GM11168 (cell line): ENCODE results near the gene ECI1.
"Not testable (repeated sequence)": the region's sequence is repeated elsewhere in the genome, so short reads cannot be mapped to it uniquely, and the experiment has no call there.

Experiments
- in situ Hi-C: fragments of 300-500 bp; cut with MboI; formaldehyde crosslinking; loops from one replicate; pipeline ENCODE4 v1.12.0; 2022; ENCODE audit warnings: low sequenced_read_pairs; ENCODE audit not compliant: unreplicated experiment

Gene ECI1

GRCh38 chr16:2280981-2281542, 29.7 kb upstream of the ECI1 start:
- in situ Hi-C loops, result no loop called here

GRCh38 chr16:2280461-2280860, 29.1 kb upstream of the ECI1 start:
- in situ Hi-C loops, result no loop called here

GRCh38 chr16:2278956-2279800, 27.8 kb upstream of the ECI1 start:
- in situ Hi-C loops, result no loop called here

GRCh38 chr16:2278272-2278608, 26.9 kb upstream of the ECI1 start:
- in situ Hi-C loops, result no loop called here

GRCh38 chr16:2277466-2278271, 26.3 kb upstream of the ECI1 start:
- in situ Hi-C loops, result no loop called here

- in situ Hi-C loops, result no loop called here
These were observed 25.2 kb upstream of the ECI1 start for GRCh38 chr16:2276368-2277195.

- in situ Hi-C loops, result no loop called here
These were observed 24.3 kb upstream of the ECI1 start for GRCh38 chr16:2275476-2276367.

- in situ Hi-C loops, result no loop called here
These were observed 22.5 kb upstream of the ECI1 start for GRCh38 chr16:2273931-2274330.

- in situ Hi-C loops, result no loop called here
These were observed 22.1 kb upstream of the ECI1 start for GRCh38 chr16:2273484-2273883.

- in situ Hi-C loops, result no loop called here
These were observed 20.6 kb upstream of the ECI1 start for GRCh38 chr16:2271848-2272461.

GRCh38 chr16:2270588-2271470, 19.4 kb upstream of the ECI1 start:
- in situ Hi-C loops, result no loop called here

GRCh38 chr16:2270070-2270462, 18.7 kb upstream of the ECI1 start:
- in situ Hi-C loops, result no loop called here

GRCh38 chr16:2267913-2268666, 16.7 kb upstream of the ECI1 start, which contains the start of gene RNPS1:
TSS of gene RNPS1 (minus strand) at chr16:2268126. CDS start at chr16:2264643, 3,483 bp downstream.
- in situ Hi-C loops, result no loop called here

- in situ Hi-C loops, result not testable (repeated sequence)
These were observed 16.1 kb upstream of the ECI1 start for GRCh38 chr16:2267505-2267912.

GRCh38 chr16:2266887-2267286, 15.5 kb upstream of the ECI1 start:
- in situ Hi-C loops, result not testable (repeated sequence)

- in situ Hi-C loops, result not testable (repeated sequence)
These were observed 11.6 kb upstream of the ECI1 start for GRCh38 chr16:2263026-2263425.

GRCh38 chr16:2260250-2260649, 8.9 kb upstream of the ECI1 start:
- in situ Hi-C loops, result no loop called here
